IPS-NIHi7 (cell line): ENCODE results near the gene RBKS.
"Not testable (repeated sequence)": the region's sequence is repeated elsewhere in the genome, so short reads cannot be mapped to it uniquely, and the experiment has no call there.

Source experiments
- DNase-seq: peaks from one replicate; pipeline ENCODE4 v3.0.0; 2012; ENCODE audit warnings: mixed read lengths; ENCODE audit errors: extremely low spot score

RBKS gene

GRCh38 chr2:27906074-27906473 is 15.9 kb upstream of the RBKS start:
- DNase-seq = no peak

GRCh38 chr2:27904405-27904665 is 14.1 kb upstream of the RBKS start:
- DNase-seq = no peak

- no peak for DNase-seq
These were observed 13.6 kb upstream of the RBKS start for GRCh38 chr2:27903649-27904404.

GRCh38 chr2:27903018-27903417 is 12.8 kb upstream of the RBKS start:
- no peak for DNase-seq

GRCh38 chr2:27902098-27902497 is 11.9 kb upstream of the RBKS start:
- DNase-seq = no peak

GRCh38 chr2:27901234-27901633 is 11.0 kb upstream of the RBKS start:
- DNase-seq = no peak

- DNase-seq = no peak
These were observed 7.5 kb upstream of the RBKS start for GRCh38 chr2:27897717-27898116.

- no peak for DNase-seq
These were observed 2.8 kb upstream of the RBKS start for GRCh38 chr2:27893006-27893405.

GRCh38 chr2:27891673-27892105 is 1.5 kb upstream of the RBKS start:
- DNase-seq = no peak

- DNase-seq = peak; percentile 49
These were observed 911 bp upstream of the RBKS start for GRCh38 chr2:27890924-27891672.

GRCh38 chr2:27889774-27890145 is 427 bp downstream of the RBKS start:
- DNase-seq = no peak

GRCh38 chr2:27888790-27889189 is 1.4 kb downstream of the RBKS start:
- no peak for DNase-seq

- DNase-seq = no peak
These were observed 2.4 kb downstream of the RBKS start for GRCh38 chr2:27887830-27888229.

GRCh38 chr2:27887111-27887510 is 3.1 kb downstream of the RBKS start:
- no peak for DNase-seq

- no peak for DNase-seq
These were observed 3.9 kb downstream of the RBKS start for GRCh38 chr2:27886322-27886721.

GRCh38 chr2:27885661-27886060 is 4.5 kb downstream of the RBKS start:
- no peak for DNase-seq

- no peak for DNase-seq
These were observed 5.0 kb downstream of the RBKS start for GRCh38 chr2:27885234-27885633.

- no peak for DNase-seq
These were observed 5.6 kb downstream of the RBKS start for GRCh38 chr2:27884601-27885000.

- DNase-seq = not testable (repeated sequence)
These were observed 7.6 kb downstream of the RBKS start for GRCh38 chr2:27882584-27882922.

GRCh38 chr2:27881815-27882583 is 8.2 kb downstream of the RBKS start:
- not testable (repeated sequence) for DNase-seq

GRCh38 chr2:27878825-27879224 is 11.4 kb downstream of the RBKS start:
- DNase-seq = no peak

GRCh38 chr2:27875089-27875881 is 14.9 kb downstream of the RBKS start:
- DNase-seq = no peak
